HCT116 (cell line): ENCODE measurements around the gene EGLN3. TPM values are rescaled to one million over a fixed set of nuclear protein-coding genes. Genes with fewer than 3 reads are reported as not detected.
"Not testable (repeated sequence)": the region's sequence is repeated elsewhere in the genome, so short reads cannot be mapped to it uniquely, and the experiment has no call there.

Experiments used
- ATAC-seq: fragments of 200-7000 bp; cut with Tn5 transposase; 2 replicates; pipeline ENCODE4 v1.9.1; 2020; ENCODE audit warnings: mild to moderate bottlenecking, moderate library complexity
- BruUV-seq: library from RNA; stranded (reverse); fragments of 400-500 nt; replicated peaks from 2 replicates; lab custom pipeline; 2021; lab: Mats Ljungman, UMichigan
- CTCF ChIA-PET: fragments of 300-600 bp; sonication (Branson Sonifier 250); formaldehyde crosslinking; loops from one replicate; lab custom pipeline; 2021; ENCODE audit warnings: antibody characterized with exemption; lab: Charles Lee
- POLR2A ChIA-PET: fragments of 300-600, 350-600 bp; sonication (Branson Sonifier 250); formaldehyde crosslinking; loops from one replicate; lab custom pipeline; 2021; ENCODE audit warnings: antibody characterized with exemption; lab: Charles Lee
- RAD21 ChIA-PET, 2 experiments: fragments of 300-600 bp; sonication (Branson Sonifier 250); formaldehyde crosslinking; loops; one replicate each; lab custom pipeline; 2023; ENCODE audit warnings: low total read pairs in 2 of 2; ENCODE audit not compliant: uncharacterized antibody in 2 of 2, unreplicated experiment in 2 of 2, low non-redundant PET in 1 of 2; lab: Charles Lee
- DNase-seq: peaks from one replicate; pipeline ENCODE4 v3.0.0-alpha.2; 2010; ENCODE audit warnings: low read depth, low spot score
- H2AFZ ChIP-seq: fragments of 200-600 bp; shearing (Covaris generic), sonication (generic); 2 replicates; pipeline ENCODE4 v1.6.1; 2017; ENCODE audit warnings: low read depth, mixed run types, mixed read lengths, antibody characterized with exemption, low read length; ENCODE audit not compliant: poor library complexity, severe bottlenecking
- H3K27ac ChIP-seq: 2 replicates; pipeline ENCODE4 v1.5.1; 2012; ENCODE audit warnings: low read depth, low read length
- H3K27me3 ChIP-seq: fragments of 200-600 bp; sonication (generic); 2 replicates; pipeline ENCODE4 v1.6.1; 2016; ENCODE audit warnings: mixed run types, low read length, mixed read lengths; ENCODE audit not compliant: insufficient read depth
- H3K36me3 ChIP-seq, 2 experiments: fragments of 200-500 bp in 1 of 2; fragments of 200-600 bp in 1 of 2; sonication (Bioruptor generic) in 1 of 2; sonication (generic) in 1 of 2; 2 replicates each; pipeline versions ENCODE4 v1.5.1 to v1.6.1; 2014 to 2016; ENCODE audit warnings: low read length in 2 of 2, inconsistent platforms in 1 of 2, mixed read lengths in 1 of 2, mixed run types in 1 of 2; ENCODE audit not compliant: insufficient read depth in 2 of 2, control insufficient read depth in 1 of 2
- H3K4me1 ChIP-seq, 2 experiments: fragments of 200-600 bp in 1 of 2; sonication (generic) in 1 of 2; 2 replicates each; pipeline versions ENCODE4 v1.5.1 to v1.6.1; 2012 to 2017; ENCODE audit warnings: low read length in 2 of 2, inconsistent platforms in 1 of 2, mild to moderate bottlenecking in 1 of 2, mixed read lengths in 1 of 2, mixed run types in 1 of 2, moderate library complexity in 1 of 2; ENCODE audit not compliant: insufficient read depth in 2 of 2, control insufficient read depth in 1 of 2
- H3K4me2 ChIP-seq: fragments of 200-600 bp; sonication (generic); 2 replicates; pipeline ENCODE4 v1.6.1; 2017; ENCODE audit warnings: mixed run types, low read length, mixed read lengths
- H3K4me3 ChIP-seq, 2 experiments: fragments of 200-600 bp in 1 of 2; sonication (generic) in 1 of 2; replicated peaks in 1 of 2; 2 replicates each; pipeline ENCODE4 v1.5.1; 2011 to 2016; ENCODE audit warnings: low read length in 2 of 2, control low read depth in 1 of 2, low read depth in 1 of 2, mild to moderate bottlenecking in 1 of 2, mixed read lengths in 1 of 2, mixed run types in 1 of 2
- H3K79me2 ChIP-seq: fragments of 200-600 bp; sonication (generic); 2 replicates; pipeline ENCODE4 v1.6.1; 2017; ENCODE audit warnings: mild to moderate bottlenecking, mixed run types, low read length, moderate library complexity, mixed read lengths; ENCODE audit not compliant: insufficient read depth
- H3K9ac ChIP-seq: fragments of 200-600 bp; sonication (generic); 2 replicates; pipeline ENCODE4 v1.6.1; 2016; ENCODE audit warnings: low read length, mixed read lengths
- H3K9me2 ChIP-seq: fragments of 200-600 bp; sonication (generic), shearing (Covaris generic); 2 replicates; pipeline ENCODE4 v1.6.1; 2017; ENCODE audit warnings: mixed run types, mild to moderate bottlenecking, moderate library complexity; ENCODE audit not compliant: insufficient read depth
- H3K9me3 ChIP-seq, 2 experiments: fragments of 200-500 bp in 1 of 2; fragments of 200-600 bp in 1 of 2; sonication (Bioruptor generic) in 1 of 2; sonication (generic) in 1 of 2; 2 replicates each; pipeline ENCODE4 v1.6.1; 2014 to 2017; ENCODE audit warnings: low read length in 2 of 2, mixed read lengths in 2 of 2, inconsistent platforms in 1 of 2, low read depth in 1 of 2, mild to moderate bottlenecking in 1 of 2, mixed run types in 1 of 2, moderate library complexity in 1 of 2; ENCODE audit not compliant: control insufficient read depth in 1 of 2, insufficient read depth in 1 of 2
- H4K20me1 ChIP-seq: fragments of 200-600 bp; sonication (generic), shearing (Covaris generic); 2 replicates; pipeline ENCODE4 v1.6.1; 2017; ENCODE audit warnings: mixed run types, mild to moderate bottlenecking, moderate library complexity; ENCODE audit not compliant: insufficient read depth
- EZH2phosphoT487 ChIP-seq: fragments of 200-600 bp; IDR thresholded peaks from 2 replicates; pipeline ENCODE4 v1.6.1; 2018; ENCODE audit warnings: antibody characterized with exemption, borderline replicate concordance
- FOSL1 ChIP-seq: IDR thresholded peaks from 2 replicates; pipeline ENCODE4 v1.6.1; 2012; ENCODE audit warnings: low read depth
- JUND ChIP-seq: IDR thresholded peaks from 2 replicates; pipeline ENCODE4 v1.6.1; 2012
- POLR2AphosphoS5 ChIP-seq: IDR thresholded peaks from 2 replicates; pipeline ENCODE4 v1.6.1; 2011; ENCODE audit warnings: mild to moderate bottlenecking, low read depth, low read length, moderate library complexity
- SP1 ChIP-seq: IDR thresholded peaks from 2 replicates; pipeline ENCODE4 v1.6.1; 2012; ENCODE audit warnings: low read depth
- intact Hi-C: fragments of 100-400 bp; cut with micrococcal nuclease; formaldehyde crosslinking; loops from 2 replicates; pipeline ENCODE4 v1.10.0; 2022
- total RNA-seq: library from RNA; stranded (reverse); gene quantifications from one replicate; pipeline ENCODE4 v1.2.1, GENCODE V29; 2021; ENCODE audit not compliant: unreplicated experiment

EGLN3 gene
- total RNA-seq, 1 experiment from 2014 or later: 13.6 TPM

- no TSS peak for BruUV-seq
These were observed 13.0 kb upstream of the EGLN3 start for GRCh38 chr14:33963892-33964291.

GRCh38 chr14:33962466-33962865 is 11.6 kb upstream of the EGLN3 start:
- DNase-seq, POLR2A ChIA-PET, intact Hi-C loops, H3K4me1 ChIP-seq, H3K9me2 ChIP-seq, H4K20me1 ChIP-seq, H3K27me3 ChIP-seq, H3K36me3 ChIP-seq, H2AFZ ChIP-seq, H3K4me3 ChIP-seq, H3K4me2 ChIP-seq, H3K79me2 ChIP-seq, ATAC-seq, H3K9ac ChIP-seq, BruUV-seq, H3K27ac ChIP-seq, H3K9me3 ChIP-seq, RAD21 ChIA-PET: not testable (repeated sequence)
- CTCF ChIA-PET: interaction anchor here (0.6 kb wide), 1 partner anchor 524 kb away, joined by 5 read pairs; no protein-coding TSS in a partner anchor

More at GRCh38 chr14:33963892-33964291, 13.0 kb upstream of the EGLN3 start:
- TF ChIP-seq EZH2phosphoT487 (no peak), JUND (no peak), POLR2AphosphoS5 (no peak), FOSL1 (no peak), SP1 (no peak)
- TF ChIP-seq, all 23 proteins: peak for 0
- H3K79me2 ChIP-seq: no peaks in the 10 kb centered on the region
- no peak overlapping the region for H3K4me3 ChIP-seq
- ATAC-seq (no peak), DNase-seq (no peak)
- H3K9me3 ChIP-seq: no peaks in the 10 kb centered on the region
- no peak overlapping the region for H3K27ac ChIP-seq
- H3K4me1 ChIP-seq: no peaks in the 10 kb centered on the region
- no peak overlapping the region for H2AFZ ChIP-seq
- no peaks in the 10 kb centered on the region for H4K20me1 ChIP-seq
- ChIA-PET RAD21 (interaction anchor here in 1 of 2 experiments (1.8 kb wide), 1 partner anchor 135 kb away, joined by 4 read pairs; no protein-coding TSS in a partner anchor), POLR2A (no interaction called here), CTCF (interaction anchor here (1.5 kb wide), 1 partner anchor 134 kb away, joined by 10 read pairs; no protein-coding TSS in a partner anchor)
- no peak overlapping the region for H3K4me2 ChIP-seq
- no peaks in the 10 kb centered on the region for H3K9me2 ChIP-seq
- no peaks in the 10 kb centered on the region for H3K27me3 ChIP-seq
- no peaks in the 10 kb centered on the region for H3K36me3 ChIP-seq
- intact Hi-C loops: no loop called here
- H3K9ac ChIP-seq: no peak overlapping the region
